Measurements from ENCODE around the gene TCEA3. TPM values are rescaled to one million over a fixed set of nuclear protein-coding genes. Genes with fewer than 3 reads are reported as not detected.

Gene TCEA3
- total RNA-seq, 1 donor from 2014 or later, result 6.8 TPM

DNA sequence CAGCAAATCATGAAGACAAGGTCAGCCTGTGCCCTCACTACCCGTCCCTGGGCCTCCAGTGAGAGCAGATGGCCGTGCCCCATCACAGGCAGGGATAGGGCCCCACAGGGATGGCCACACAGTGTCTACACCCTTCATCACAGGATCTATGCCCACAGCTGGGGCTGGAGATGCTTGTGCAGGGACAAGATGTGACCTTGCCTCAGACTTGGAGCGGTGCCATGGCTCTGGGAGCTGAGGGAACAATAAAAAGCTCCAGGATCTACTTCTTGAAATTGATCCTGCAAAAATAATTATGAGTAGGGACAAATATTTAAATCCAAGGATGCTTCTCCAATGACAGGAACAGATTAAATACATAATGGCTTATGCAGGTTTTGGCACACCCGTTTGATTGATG lies 25.4 kb upstream of the TCEA3 start:
- H3K27me3 ChIP-seq (ENCODE audit: control insufficient read depth, insufficient read depth, low read length), result no peaks in the 10 kb centered on the region
- H3K36me3 ChIP-seq (ENCODE audit: control insufficient read depth, insufficient read depth, low read length), result no peaks in the 10 kb centered on the region
- TF ChIP-seq, protein P1, sequence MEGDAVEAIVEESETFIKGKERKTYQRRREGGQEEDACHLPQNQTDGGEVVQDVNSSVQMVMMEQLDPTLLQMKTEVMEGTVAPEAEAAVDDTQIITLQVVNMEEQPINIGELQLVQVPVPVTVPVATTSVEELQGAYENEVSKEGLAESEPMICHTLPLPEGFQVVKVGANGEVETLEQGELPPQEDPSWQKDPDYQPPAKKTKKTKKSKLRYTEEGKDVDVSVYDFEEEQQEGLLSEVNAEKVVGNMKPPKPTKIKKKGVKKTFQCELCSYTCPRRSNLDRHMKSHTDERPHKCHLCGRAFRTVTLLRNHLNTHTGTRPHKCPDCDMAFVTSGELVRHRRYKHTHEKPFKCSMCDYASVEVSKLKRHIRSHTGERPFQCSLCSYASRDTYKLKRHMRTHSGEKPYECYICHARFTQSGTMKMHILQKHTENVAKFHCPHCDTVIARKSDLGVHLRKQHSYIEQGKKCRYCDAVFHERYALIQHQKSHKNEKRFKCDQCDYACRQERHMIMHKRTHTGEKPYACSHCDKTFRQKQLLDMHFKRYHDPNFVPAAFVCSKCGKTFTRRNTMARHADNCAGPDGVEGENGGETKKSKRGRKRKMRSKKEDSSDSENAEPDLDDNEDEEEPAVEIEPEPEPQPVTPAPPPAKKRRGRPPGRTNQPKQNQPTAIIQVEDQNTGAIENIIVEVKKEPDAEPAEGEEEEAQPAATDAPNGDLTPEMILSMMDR (IDR thresholded peaks at IDR 0.05; ENCODE audit: insufficient read depth, low read length, poor library complexity, severe bottlenecking), result no peak
- DNase-seq (ENCODE audit: low read depth), result no peak
- no peak overlapping the region for H3K4me3 ChIP-seq (ENCODE audit: low read depth, low read length)

DNA sequence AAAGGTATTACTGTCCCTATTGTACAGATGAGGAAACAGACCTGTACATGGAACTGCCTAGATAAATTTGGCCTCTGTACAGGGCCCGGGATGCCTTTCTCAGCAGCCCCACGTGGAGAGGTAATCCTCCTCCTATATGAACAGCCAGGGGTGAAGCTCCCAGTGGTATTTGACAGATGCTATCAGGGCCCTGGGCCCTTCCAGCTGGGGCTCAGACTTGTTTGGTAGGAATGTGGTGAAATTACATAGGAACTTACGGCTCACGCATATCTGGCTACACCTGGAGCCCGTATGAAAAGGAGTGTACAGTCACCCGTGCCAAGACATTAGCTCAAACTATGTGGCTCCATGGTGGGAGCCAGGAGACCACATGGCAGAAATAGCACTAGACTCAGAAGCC lies 24.8 kb upstream of the TCEA3 start:
- DNase-seq (ENCODE audit: low read depth), result no peak
- no peaks in the 10 kb centered on the region for H3K36me3 ChIP-seq (ENCODE audit: control insufficient read depth, insufficient read depth, low read length)
- no peak overlapping the region for H3K4me3 ChIP-seq (ENCODE audit: low read depth, low read length)
- H3K27me3 ChIP-seq (ENCODE audit: control insufficient read depth, insufficient read depth, low read length), result no peaks in the 10 kb centered on the region
- TF ChIP-seq, protein P1 (IDR thresholded peaks at IDR 0.05; ENCODE audit: insufficient read depth, low read length, poor library complexity, severe bottlenecking), result no peak

DNA sequence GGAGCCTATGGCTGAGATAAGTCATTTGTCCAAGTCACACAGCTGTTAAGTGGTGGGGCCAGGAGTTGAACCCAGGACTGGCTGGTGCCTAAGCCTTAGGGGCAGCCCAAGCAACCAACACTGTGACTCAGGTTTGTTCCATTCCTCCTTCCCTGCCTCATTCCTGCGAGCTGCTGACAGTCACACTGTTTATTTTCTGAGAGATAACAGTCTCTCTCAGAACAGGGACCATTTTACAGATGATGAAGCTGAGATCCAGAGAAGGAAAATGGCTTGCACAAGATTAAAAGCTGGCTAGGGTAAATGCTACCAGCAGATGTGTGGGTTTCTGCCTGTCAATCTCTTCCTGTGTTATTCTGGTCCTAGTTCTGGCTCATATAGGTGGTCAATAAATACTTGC lies 24.3 kb upstream of the TCEA3 start:
- Histone ChIP-seq H3K4me3 (ENCODE audit: low read depth, low read length) (no peak overlapping the region), H3K27me3 (ENCODE audit: control insufficient read depth, insufficient read depth, low read length) (no peaks in the 10 kb centered on the region), H3K36me3 (ENCODE audit: control insufficient read depth, insufficient read depth, low read length) (no peaks in the 10 kb centered on the region)
- TF ChIP-seq, protein P1 (IDR thresholded peaks at IDR 0.05; ENCODE audit: insufficient read depth, low read length, poor library complexity, severe bottlenecking), result no peak
- DNase-seq (ENCODE audit: low read depth), result no peak

DNA sequence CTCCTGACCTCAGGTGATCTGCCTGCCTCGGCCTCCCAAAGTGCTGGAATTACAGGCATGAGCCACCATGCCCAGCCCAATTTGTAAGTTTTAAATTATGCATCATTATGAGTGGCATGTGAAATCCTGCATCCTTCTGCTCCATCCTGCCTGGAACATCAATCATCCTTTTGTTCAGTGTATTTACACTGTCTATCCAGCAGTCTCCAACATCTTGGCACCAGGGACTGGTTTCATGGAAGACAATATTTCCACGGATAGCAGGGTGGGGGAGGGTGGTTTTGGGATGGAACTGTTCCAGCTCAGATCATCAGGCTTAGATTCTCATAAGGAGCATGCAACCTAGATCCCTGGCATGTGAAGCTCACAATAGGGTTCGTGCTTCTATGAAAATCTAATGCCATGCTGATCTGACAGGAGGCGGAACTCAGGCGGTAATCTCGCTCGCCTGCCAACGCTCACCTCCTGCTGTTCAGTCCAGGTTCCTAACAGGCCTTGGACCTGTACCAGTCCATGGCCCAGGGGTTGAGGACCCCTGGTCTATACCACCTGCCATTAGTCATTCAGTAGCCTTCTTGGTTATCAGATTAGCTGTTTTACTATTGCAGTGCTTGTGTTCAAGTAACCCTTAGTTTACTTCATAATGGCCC lies 22.2 kb upstream of the TCEA3 start:
- DNase-seq (ENCODE audit: low read depth), result no peak
- Histone ChIP-seq H3K36me3 (ENCODE audit: control insufficient read depth, insufficient read depth, low read length) (no peaks in the 10 kb centered on the region), H3K4me3 (ENCODE audit: low read depth, low read length) (no peak overlapping the region), H3K27me3 (ENCODE audit: control insufficient read depth, insufficient read depth, low read length) (no peaks in the 10 kb centered on the region)
- TF ChIP-seq, protein P1 (IDR thresholded peaks at IDR 0.05; ENCODE audit: insufficient read depth, low read length, poor library complexity, severe bottlenecking), result no peak

DNA sequence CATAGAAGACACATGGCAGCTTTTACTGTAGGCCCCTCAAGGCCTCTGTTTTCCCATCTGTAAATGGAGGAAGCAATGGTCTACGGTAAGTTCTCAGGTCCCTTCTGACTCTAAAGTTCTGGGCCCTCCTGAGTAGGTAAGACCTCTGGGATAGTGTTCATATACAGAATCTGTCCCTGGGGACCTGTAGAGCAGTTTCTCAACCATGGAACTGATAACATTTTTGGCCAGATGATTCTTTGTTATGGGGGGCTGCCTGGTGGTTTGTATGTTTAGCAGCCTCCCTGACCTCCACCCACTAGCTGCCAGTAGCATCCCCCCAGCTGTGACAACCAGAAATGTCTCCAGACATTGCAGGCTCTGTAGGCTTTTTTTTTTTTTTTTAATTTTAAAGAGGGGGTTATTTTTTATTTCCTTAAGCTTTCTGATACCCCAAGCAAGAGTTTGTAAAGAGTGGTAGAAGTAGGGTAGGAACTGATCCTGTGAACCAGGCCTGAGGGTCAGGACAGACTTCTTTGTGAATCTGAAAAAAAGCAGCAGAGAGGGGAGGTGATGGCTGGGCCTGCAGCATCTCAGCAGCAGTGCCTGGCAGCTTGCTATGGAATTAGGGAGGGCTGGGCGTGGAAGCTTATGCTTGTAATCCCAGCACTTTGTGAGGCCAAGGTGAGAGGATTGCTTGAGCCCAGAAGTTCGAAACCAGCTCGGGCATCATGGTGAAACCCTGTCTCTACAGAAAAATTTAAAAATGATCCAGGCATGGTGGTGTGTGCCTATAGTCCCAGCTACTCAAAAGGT lies 20.2 kb upstream of the TCEA3 start:
- TF ChIP-seq, protein P1 (IDR thresholded peaks at IDR 0.05; ENCODE audit: insufficient read depth, low read length, poor library complexity, severe bottlenecking), result no peak
- no peak overlapping the region for H3K4me3 ChIP-seq (ENCODE audit: low read depth, low read length)
- DNase-seq (ENCODE audit: low read depth), result no peak
- no peaks in the 10 kb centered on the region for H3K27me3 ChIP-seq (ENCODE audit: control insufficient read depth, insufficient read depth, low read length)
- H3K36me3 ChIP-seq (ENCODE audit: control insufficient read depth, insufficient read depth, low read length), result no peaks in the 10 kb centered on the region

All from kidney epithelial cell (primary cell).